Peyer's patch (tissue), 4 donors: ENCODE measurements around the gene CDK17.
"Not testable (repeated sequence)": the region's sequence is repeated elsewhere in the genome, so short reads cannot be mapped to it uniquely, and the experiment has no call there.

Source experiments
- POLR2A ChIP-seq, 2 donors: fragments of 450-650 bp; IDR thresholded peaks; one replicate each; pipeline ENCODE4 v1.5.1; 2017; ENCODE audit warnings: antibody characterized with exemption in 2 of 2, mild to moderate bottlenecking in 2 of 2, moderate library complexity in 2 of 2
- TF ChIP-seq, protein P1 (sequence below), 6 experiments: fragments of 450-650 bp in 4 of 6; fragments of 200-600 bp in 2 of 6; sonication (generic) in 1 of 6; IDR thresholded peaks; one replicate each; pipeline ENCODE4 v1.5.1; 2017 to 2019; ENCODE audit warnings: antibody characterized with exemption in 6 of 6, mild to moderate bottlenecking in 3 of 6, moderate library complexity in 1 of 6

DNA sequence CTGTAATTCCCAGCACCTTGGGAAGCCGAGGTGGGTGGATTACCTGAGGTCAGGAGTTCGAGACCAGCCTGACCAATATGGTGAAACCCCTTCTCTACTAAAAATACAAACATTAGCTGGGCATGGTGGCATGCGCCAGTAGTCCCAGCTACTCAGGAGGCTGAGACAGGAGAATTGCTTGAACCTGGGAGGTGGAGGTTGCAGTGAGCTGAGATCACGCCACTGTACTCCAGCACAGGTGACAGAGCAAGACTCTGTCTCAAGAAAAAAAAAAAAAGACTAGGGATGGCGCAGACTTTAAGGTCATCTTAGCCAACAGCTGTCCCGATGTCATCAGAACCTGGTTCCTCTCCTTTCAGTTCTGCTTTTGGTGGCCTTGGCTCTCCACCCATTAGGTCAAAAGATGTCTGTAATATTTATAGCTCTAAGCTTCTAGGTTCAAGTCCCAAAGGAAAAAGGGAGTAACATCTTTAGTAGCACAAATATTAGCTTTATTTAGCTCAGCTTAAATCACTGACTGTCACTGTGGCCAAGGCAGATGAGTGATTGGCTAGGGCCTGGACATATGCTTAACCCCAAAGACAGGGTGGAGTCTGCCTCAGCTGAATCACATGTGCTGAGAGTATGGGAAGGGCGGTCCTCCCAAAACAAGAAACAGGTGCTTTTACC, 7.3 kb upstream of the CDK17 start:
- TF ChIP-seq POLR2A (IDR thresholded peaks at IDR 0.05), result not testable (repeated sequence)
- TF ChIP-seq, protein P1, sequence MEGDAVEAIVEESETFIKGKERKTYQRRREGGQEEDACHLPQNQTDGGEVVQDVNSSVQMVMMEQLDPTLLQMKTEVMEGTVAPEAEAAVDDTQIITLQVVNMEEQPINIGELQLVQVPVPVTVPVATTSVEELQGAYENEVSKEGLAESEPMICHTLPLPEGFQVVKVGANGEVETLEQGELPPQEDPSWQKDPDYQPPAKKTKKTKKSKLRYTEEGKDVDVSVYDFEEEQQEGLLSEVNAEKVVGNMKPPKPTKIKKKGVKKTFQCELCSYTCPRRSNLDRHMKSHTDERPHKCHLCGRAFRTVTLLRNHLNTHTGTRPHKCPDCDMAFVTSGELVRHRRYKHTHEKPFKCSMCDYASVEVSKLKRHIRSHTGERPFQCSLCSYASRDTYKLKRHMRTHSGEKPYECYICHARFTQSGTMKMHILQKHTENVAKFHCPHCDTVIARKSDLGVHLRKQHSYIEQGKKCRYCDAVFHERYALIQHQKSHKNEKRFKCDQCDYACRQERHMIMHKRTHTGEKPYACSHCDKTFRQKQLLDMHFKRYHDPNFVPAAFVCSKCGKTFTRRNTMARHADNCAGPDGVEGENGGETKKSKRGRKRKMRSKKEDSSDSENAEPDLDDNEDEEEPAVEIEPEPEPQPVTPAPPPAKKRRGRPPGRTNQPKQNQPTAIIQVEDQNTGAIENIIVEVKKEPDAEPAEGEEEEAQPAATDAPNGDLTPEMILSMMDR (IDR thresholded peaks at IDR 0.05), result not testable (repeated sequence)
